ENCODE results near the gene DNAJC17. TPM values are rescaled to one million over a fixed set of nuclear protein-coding genes. Genes with fewer than 3 reads are reported as not detected.

The DNAJC17 gene
- total RNA-seq, 1 donor from 2014 or later: 59.2 TPM

- Histone ChIP-seq H3K4me3 (ENCODE audit: low read depth, low read length) (no peak overlapping the region), H3K27me3 (ENCODE audit: control insufficient read depth, insufficient read depth, low read length) (no peaks in the 10 kb centered on the region), H3K36me3 (ENCODE audit: control insufficient read depth, insufficient read depth, low read length) (no peaks in the 10 kb centered on the region)
- no peak for DNase-seq (ENCODE audit: low read depth)
- no peak for TF ChIP-seq CTCF (IDR thresholded peaks at IDR 0.05; ENCODE audit: insufficient read depth, low read length, poor library complexity, severe bottlenecking)
Measured at GRCh38 chr15:40750885-40751284, 56.4 kb downstream of the DNAJC17 start.

- Histone ChIP-seq H3K27me3 (ENCODE audit: control insufficient read depth, insufficient read depth, low read length) (no peaks in the 10 kb centered on the region), H3K4me3 (ENCODE audit: low read depth, low read length) (no peak overlapping the region), H3K36me3 (ENCODE audit: control insufficient read depth, insufficient read depth, low read length) (no peaks in the 10 kb centered on the region)
- DNase-seq (ENCODE audit: low read depth): no peak
- no peak for TF ChIP-seq CTCF (IDR thresholded peaks at IDR 0.05; ENCODE audit: insufficient read depth, low read length, poor library complexity, severe bottlenecking)
Measured at GRCh38 chr15:40749151-40749630, 58.1 kb downstream of the DNAJC17 start.

GRCh38 chr15:40747685-40748631, 59.3 kb downstream of the DNAJC17 start:
- Histone ChIP-seq H3K4me3 (ENCODE audit: low read depth, low read length) (no peak overlapping the region), H3K27me3 (ENCODE audit: control insufficient read depth, insufficient read depth, low read length) (no peaks in the 10 kb centered on the region), H3K36me3 (ENCODE audit: control insufficient read depth, insufficient read depth, low read length) (no peaks in the 10 kb centered on the region)
- DNase-seq (ENCODE audit: low read depth): no peak
- TF ChIP-seq CTCF (IDR thresholded peaks at IDR 0.05; ENCODE audit: insufficient read depth, low read length, poor library complexity, severe bottlenecking): no peak

GRCh38 chr15:40746916-40747418, 60.3 kb downstream of the DNAJC17 start:
- TF ChIP-seq CTCF (IDR thresholded peaks at IDR 0.05; ENCODE audit: insufficient read depth, low read length, poor library complexity, severe bottlenecking): no peak
- H3K27me3 ChIP-seq (ENCODE audit: control insufficient read depth, insufficient read depth, low read length): no peaks in the 10 kb centered on the region
- no peaks in the 10 kb centered on the region for H3K36me3 ChIP-seq (ENCODE audit: control insufficient read depth, insufficient read depth, low read length)
- DNase-seq (ENCODE audit: low read depth): no peak
- no peak overlapping the region for H3K4me3 ChIP-seq (ENCODE audit: low read depth, low read length)

- TF ChIP-seq CTCF (IDR thresholded peaks at IDR 0.05; ENCODE audit: insufficient read depth, low read length, poor library complexity, severe bottlenecking): no peak
- no peaks in the 10 kb centered on the region for H3K36me3 ChIP-seq (ENCODE audit: control insufficient read depth, insufficient read depth, low read length)
- DNase-seq (ENCODE audit: low read depth): no peak
Measured at GRCh38 chr15:40744815-40745152, 62.5 kb downstream of the DNAJC17 start.

More at GRCh38 chr15:40744815-40745152, 62.5 kb downstream of the DNAJC17 start:
- Histone ChIP-seq H3K4me3 (ENCODE audit: low read depth, low read length) (no peak overlapping the region), H3K27me3 (ENCODE audit: control insufficient read depth, insufficient read depth, low read length) (no peaks in the 10 kb centered on the region)

Measured in kidney epithelial cell (primary cell).